GM23338 (cell line): ENCODE data around the gene PROSER2. TPM values are rescaled to one million over a fixed set of nuclear protein-coding genes. Genes with fewer than 3 reads are reported as not detected.

ENCODE experiments used
- CTCF ChIP-seq, 2 experiments: fragments of 200-600 bp in 1 of 2; sonication (generic) in 1 of 2; conservative IDR thresholded peaks; 2 replicates each; pipeline versions ENCODE4 v1.5.1 to v1.6.1; 2016 to 2017; ENCODE audit warnings: antibody characterized with exemption in 2 of 2, low read depth in 2 of 2, mild to moderate bottlenecking in 2 of 2, moderate library complexity in 1 of 2
- ETS1 ChIP-seq: IDR thresholded peaks from 2 replicates; pipeline ENCODE4 v1.6.1; 2016; ENCODE audit warnings: antibody characterized with exemption
- JUNB ChIP-seq: IDR thresholded peaks from one replicate; pipeline ENCODE4 v1.6.1; 2016; ENCODE audit warnings: antibody characterized with exemption; ENCODE audit not compliant: unreplicated experiment
- ZNF114 ChIP-seq: fragments of 250-450 bp; sonication (Bioruptor Pico); IDR thresholded peaks from 2 replicates; pipeline ENCODE4 v1.5.0; 2020; ENCODE audit warnings: mild to moderate bottlenecking, moderate library complexity
- ZNF462 ChIP-seq: fragments of 250-450 bp; sonication (Bioruptor Pico); IDR thresholded peaks from 2 replicates; pipeline ENCODE4 v1.5.0; 2020; ENCODE audit warnings: mild to moderate bottlenecking, moderate library complexity
- polyA plus RNA-seq: library from polyadenylated mRNA; unstranded; fragments of >200 nt; fragmentation: Nextera tagmentation; extraction: Ambion mirVana; gene quantifications from 2 replicates; pipeline ENCODE4 v1.2.1, GENCODE V29; 2016
- total RNA-seq: library from RNA; depleted of rRNA; stranded (reverse); fragments of >200 nt; shearing (Covaris generic); gene quantifications from 2 replicates; pipeline ENCODE4 v1.2.3, GENCODE V29; 2014

PROSER2 gene
- total and polyA plus RNA-seq, 2 experiments from 2014 or later, result 4.2 to 10.8 TPM

GRCh38 chr10:11882646-11883375 is 59.7 kb downstream of the PROSER2 start (continued):
- TF ChIP-seq CTCF (conservative IDR thresholded peaks at IDR 0.05; ENCODE audit: low read depth in 2 of 2) (no peak), ZNF114 (CRISPR knock-in tag) (no peak), ETS1 (no peak), ZNF462 (CRISPR knock-in tag) (no peak), JUNB (no peak)
